GM18526 (cell line): ENCODE data around the gene MPI.

Experiments used
- POLR2A ChIP-seq: IDR thresholded peaks from 3 replicates; pipeline ENCODE4 v1.6.1; 2011; ENCODE audit not compliant: insufficient read length; ENCODE audit errors: extremely low read depth

MPI gene

GRCh38 chr15:74950078-74950908 lies 60.5 kb downstream of the MPI start:
- TF ChIP-seq POLR2A: no peak

GRCh38 chr15:74951006-74951405 lies 61.2 kb downstream of the MPI start:
- no peak for TF ChIP-seq POLR2A
